ENCODE results near the gene GARS1.

Gene GARS1

DNA sequence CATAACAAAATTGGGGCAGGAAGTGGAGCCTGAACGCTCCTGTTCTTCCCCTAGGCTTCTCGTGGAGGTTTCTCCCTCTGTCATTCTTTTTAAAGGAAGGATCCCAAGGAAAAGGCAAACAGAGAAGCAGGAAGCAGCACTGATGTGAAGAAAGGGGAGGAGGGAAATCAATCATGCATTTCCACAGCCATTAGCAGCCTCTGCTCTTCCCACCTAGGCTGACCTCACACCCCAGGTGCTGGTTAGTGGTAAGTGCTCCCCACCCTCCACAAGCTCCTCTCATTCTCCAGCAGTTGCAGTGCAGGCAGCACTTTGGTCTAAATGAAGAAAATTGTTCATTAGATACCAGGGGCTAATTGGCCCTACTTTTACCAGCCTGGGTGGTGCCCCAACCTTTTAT, 85.0 kb downstream of the GARS1 start:
- DNase-seq (ENCODE audit: insufficient read length, low spot score): no peak
- no peak for FAIRE-seq
- TF ChIP-seq, protein P1, sequence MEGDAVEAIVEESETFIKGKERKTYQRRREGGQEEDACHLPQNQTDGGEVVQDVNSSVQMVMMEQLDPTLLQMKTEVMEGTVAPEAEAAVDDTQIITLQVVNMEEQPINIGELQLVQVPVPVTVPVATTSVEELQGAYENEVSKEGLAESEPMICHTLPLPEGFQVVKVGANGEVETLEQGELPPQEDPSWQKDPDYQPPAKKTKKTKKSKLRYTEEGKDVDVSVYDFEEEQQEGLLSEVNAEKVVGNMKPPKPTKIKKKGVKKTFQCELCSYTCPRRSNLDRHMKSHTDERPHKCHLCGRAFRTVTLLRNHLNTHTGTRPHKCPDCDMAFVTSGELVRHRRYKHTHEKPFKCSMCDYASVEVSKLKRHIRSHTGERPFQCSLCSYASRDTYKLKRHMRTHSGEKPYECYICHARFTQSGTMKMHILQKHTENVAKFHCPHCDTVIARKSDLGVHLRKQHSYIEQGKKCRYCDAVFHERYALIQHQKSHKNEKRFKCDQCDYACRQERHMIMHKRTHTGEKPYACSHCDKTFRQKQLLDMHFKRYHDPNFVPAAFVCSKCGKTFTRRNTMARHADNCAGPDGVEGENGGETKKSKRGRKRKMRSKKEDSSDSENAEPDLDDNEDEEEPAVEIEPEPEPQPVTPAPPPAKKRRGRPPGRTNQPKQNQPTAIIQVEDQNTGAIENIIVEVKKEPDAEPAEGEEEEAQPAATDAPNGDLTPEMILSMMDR (IDR thresholded peaks at IDR 0.05; ENCODE audit: insufficient read depth, missing control alignments): no peak

DNA sequence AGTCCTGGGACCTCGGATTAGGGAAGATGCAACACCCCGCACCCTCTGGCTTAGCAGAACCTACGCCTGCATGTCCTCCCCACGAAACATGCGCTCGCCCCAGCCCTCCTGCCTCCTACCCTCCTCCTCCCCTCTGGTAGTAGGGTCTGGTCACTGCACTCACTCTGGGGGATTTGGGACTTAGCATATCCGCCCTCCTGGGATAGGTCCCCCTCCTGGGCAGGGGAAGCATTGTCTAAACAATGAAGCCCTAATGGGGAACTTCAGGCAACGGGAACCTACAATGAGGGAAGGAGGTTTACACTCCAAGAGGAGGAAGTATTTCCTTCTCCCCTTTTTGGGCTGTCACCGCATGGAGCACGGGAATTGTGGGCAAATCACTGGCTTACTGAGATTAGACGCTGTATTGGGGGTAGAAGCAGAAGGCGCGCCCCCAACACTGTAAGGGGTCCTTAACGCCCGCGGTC, 86.7 kb downstream of the GARS1 start:
- FAIRE-seq (no peak), DNase-seq (ENCODE audit: insufficient read length, low spot score) (no peak)
- TF ChIP-seq, protein P1 (IDR thresholded peaks at IDR 0.05; ENCODE audit: insufficient read depth, missing control alignments): no peak

DNA sequence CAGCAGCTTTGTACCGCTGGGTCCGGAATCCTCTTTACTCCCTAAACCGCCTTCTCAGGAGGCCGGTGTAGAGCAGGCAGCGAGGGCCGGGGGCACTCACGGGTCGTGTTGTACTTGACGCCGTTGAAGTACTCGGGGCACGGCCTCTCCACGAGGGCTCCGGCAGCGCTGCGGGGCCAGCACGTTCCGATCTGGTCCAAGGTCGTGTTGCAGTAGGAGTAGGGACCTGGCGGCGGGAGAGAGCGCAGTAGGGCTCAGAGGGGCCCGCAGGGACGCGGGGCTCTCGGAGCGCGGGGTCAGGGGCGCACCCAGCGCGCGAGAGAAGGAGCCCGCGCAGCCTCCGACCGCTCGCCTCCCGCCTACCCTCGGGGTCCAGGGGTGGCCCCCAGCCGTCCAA, 87.1 kb downstream of the GARS1 start:
- no peak for FAIRE-seq
- no peak for DNase-seq (ENCODE audit: insufficient read length, low spot score)
- TF ChIP-seq, protein P1 (IDR thresholded peaks at IDR 0.05; ENCODE audit: insufficient read depth, missing control alignments): no peak

DNA sequence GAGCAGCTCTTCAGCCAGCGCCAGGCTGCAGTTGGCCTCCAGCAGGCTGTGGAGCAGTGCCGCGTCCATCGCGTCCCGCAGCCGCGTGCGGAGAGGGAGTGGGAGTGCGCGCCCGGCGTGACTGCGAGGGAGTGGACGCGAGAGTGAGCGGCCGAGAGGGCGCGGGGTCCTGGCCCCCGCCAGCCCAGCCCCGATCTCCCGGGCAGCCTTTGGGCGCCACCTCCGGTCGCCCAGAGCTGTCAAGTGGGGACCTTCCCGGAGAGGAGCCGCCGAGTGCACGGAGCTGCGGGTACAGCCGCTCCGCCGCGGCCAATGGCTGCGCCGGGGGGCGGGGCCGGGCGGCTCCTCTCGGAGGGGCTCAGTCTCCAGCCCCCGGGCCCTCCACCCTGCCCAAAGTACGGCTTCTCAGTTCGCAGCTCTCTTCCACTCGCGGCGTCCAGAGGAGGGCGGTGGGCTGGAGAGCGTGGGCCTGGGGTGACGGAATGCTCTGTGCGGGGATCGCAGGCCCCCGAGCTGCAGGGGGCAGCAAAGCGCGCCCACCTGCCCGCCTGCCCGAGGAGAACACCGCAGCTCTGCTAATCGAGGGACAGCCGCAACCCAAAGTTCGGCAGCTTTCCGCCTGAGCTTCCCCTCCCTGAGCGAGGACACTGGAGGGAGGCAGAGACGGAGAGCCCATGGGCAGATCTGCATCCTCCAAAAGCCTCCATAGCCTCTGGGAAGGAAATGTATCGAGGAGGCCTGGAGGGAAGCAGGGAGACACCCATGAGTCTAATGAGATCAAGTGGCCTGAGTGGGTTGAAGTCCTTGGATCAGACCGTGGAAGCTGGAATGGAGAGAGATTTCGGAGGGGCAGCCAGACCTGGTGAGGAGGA, 87.8 kb downstream of the GARS1 start, which contains the start of gene CRHR2:
CRHR2 (minus strand) TSS at position 245 of the 872 bp plus-strand sequence; CDS start at position 69, 176 bp downstream.
- peak; percentile 63 for DNase-seq (ENCODE audit: insufficient read length, low spot score)
- FAIRE-seq: no peak
- TF ChIP-seq, protein P1 (IDR thresholded peaks at IDR 0.05; ENCODE audit: insufficient read depth, missing control alignments): peak; percentile 44

DNA sequence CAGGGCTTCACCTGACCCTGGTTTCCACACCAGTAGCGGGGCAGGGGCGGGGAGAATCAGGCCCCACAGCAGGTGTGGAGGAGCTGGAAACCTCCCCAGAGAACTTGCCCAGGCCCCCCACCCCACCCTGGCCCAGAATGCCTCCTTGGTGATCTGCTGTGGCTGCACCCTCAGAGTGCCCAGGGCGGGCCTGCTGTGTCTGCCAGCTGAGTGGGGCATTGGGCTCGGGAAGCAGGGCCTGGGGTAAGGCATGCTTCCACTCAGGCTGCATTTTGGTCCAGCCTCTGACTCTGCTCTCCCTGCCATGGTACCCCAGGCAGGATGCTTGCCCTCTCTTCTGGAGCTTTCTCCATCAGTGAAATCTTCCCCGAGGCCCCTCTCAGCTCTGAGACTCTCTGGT, 88.6 kb downstream of the GARS1 start:
- no peak for FAIRE-seq
- no peak for DNase-seq (ENCODE audit: insufficient read length, low spot score)
- TF ChIP-seq, protein P1 (IDR thresholded peaks at IDR 0.05; ENCODE audit: insufficient read depth, missing control alignments): no peak
